ENCODE measurements around the gene CTNNAL1. TPM values are rescaled to one million over a fixed set of nuclear protein-coding genes. Genes with fewer than 3 reads are reported as not detected.
"Not testable (repeated sequence)": the region's sequence is repeated elsewhere in the genome, so short reads cannot be mapped to it uniquely, and the experiment has no call there.

CTNNAL1 gene
- polyA plus RNA-seq, 1 donor from 2014 or later: 24.7 TPM

DNA sequence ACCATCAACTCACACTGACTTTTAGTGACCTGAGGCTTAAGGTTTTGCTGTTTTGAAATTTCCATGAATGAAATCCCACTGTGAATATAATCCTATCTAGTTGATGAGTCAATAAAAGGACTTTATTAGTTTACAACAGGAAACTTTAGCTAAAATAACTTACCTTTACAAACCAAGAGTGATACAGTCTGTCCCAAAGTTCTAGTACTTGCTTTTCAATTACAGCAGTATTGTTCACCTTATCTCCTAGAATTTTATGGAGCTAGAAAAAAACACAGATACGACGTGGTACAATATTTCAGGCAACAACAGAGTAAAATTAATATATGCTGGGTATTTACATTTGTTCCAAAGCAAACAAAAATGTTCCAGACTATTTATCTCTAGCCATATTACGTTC lies 46.9 kb upstream of the CTNNAL1 start:
- H4K20me1 ChIP-seq (ENCODE audit: insufficient read depth): no peaks in the 10 kb centered on the region
- H3K79me2 ChIP-seq (replicated peaks; ENCODE audit: insufficient read depth, low read length): no peaks in the 10 kb centered on the region
- H3K9me2 ChIP-seq (ENCODE audit: insufficient read depth, low read length): no peaks in the 10 kb centered on the region
- H3K27me3 ChIP-seq (ENCODE audit: insufficient read depth, low read depth, low read length): no peaks in the 10 kb centered on the region
- no peak overlapping the region for H3K27ac ChIP-seq (ENCODE audit: low read length)
- no peak overlapping the region for H3K4me2 ChIP-seq (ENCODE audit: low read length)
- no peaks in the 10 kb centered on the region for H3F3A ChIP-seq (ENCODE audit: insufficient read depth, low read length, poor library complexity, severe bottlenecking)
- no peak overlapping the region for H2AFZ ChIP-seq (ENCODE audit: low read depth, low read length)
- peaks cover 6% of the 10 kb centered on the region for H3K36me3 ChIP-seq (ENCODE audit: insufficient read depth, low read length)
- no peak overlapping the region for H3K9ac ChIP-seq (ENCODE audit: low read length)
- H3K4me3 ChIP-seq (ENCODE audit: low read length): no peak overlapping the region
- TF ChIP-seq RAD21 (conservative IDR thresholded peaks at IDR 0.05) (no peak), TAF1 (IDR thresholded peaks at IDR 0.05; ENCODE audit: low read depth) (no peak), SMC3 (conservative IDR thresholded peaks at IDR 0.05; ENCODE audit: poor library complexity) (no peak), EP300 (conservative IDR thresholded peaks at IDR 0.05; ENCODE audit: poor library complexity, severe bottlenecking) (no peak), POLR2AphosphoS5 (IDR thresholded peaks at IDR 0.05) (no peak), MXI1 (conservative IDR thresholded peaks at IDR 0.05; ENCODE audit: poor library complexity, severe bottlenecking) (no peak)
- TF ChIP-seq, protein P1, sequence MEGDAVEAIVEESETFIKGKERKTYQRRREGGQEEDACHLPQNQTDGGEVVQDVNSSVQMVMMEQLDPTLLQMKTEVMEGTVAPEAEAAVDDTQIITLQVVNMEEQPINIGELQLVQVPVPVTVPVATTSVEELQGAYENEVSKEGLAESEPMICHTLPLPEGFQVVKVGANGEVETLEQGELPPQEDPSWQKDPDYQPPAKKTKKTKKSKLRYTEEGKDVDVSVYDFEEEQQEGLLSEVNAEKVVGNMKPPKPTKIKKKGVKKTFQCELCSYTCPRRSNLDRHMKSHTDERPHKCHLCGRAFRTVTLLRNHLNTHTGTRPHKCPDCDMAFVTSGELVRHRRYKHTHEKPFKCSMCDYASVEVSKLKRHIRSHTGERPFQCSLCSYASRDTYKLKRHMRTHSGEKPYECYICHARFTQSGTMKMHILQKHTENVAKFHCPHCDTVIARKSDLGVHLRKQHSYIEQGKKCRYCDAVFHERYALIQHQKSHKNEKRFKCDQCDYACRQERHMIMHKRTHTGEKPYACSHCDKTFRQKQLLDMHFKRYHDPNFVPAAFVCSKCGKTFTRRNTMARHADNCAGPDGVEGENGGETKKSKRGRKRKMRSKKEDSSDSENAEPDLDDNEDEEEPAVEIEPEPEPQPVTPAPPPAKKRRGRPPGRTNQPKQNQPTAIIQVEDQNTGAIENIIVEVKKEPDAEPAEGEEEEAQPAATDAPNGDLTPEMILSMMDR (IDR thresholded peaks at IDR 0.05; ENCODE audit: poor library complexity, severe bottlenecking): no peak
- TF ChIP-seq, protein P2, sequence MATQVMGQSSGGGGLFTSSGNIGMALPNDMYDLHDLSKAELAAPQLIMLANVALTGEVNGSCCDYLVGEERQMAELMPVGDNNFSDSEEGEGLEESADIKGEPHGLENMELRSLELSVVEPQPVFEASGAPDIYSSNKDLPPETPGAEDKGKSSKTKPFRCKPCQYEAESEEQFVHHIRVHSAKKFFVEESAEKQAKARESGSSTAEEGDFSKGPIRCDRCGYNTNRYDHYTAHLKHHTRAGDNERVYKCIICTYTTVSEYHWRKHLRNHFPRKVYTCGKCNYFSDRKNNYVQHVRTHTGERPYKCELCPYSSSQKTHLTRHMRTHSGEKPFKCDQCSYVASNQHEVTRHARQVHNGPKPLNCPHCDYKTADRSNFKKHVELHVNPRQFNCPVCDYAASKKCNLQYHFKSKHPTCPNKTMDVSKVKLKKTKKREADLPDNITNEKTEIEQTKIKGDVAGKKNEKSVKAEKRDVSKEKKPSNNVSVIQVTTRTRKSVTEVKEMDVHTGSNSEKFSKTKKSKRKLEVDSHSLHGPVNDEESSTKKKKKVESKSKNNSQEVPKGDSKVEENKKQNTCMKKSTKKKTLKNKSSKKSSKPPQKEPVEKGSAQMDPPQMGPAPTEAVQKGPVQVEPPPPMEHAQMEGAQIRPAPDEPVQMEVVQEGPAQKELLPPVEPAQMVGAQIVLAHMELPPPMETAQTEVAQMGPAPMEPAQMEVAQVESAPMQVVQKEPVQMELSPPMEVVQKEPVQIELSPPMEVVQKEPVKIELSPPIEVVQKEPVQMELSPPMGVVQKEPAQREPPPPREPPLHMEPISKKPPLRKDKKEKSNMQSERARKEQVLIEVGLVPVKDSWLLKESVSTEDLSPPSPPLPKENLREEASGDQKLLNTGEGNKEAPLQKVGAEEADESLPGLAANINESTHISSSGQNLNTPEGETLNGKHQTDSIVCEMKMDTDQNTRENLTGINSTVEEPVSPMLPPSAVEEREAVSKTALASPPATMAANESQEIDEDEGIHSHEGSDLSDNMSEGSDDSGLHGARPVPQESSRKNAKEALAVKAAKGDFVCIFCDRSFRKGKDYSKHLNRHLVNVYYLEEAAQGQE (IDR thresholded peaks at IDR 0.05; ENCODE audit: borderline replicate concordance): no peak
- no peaks in the 10 kb centered on the region for H3K9me3 ChIP-seq (ENCODE audit: low read length)

DNA sequence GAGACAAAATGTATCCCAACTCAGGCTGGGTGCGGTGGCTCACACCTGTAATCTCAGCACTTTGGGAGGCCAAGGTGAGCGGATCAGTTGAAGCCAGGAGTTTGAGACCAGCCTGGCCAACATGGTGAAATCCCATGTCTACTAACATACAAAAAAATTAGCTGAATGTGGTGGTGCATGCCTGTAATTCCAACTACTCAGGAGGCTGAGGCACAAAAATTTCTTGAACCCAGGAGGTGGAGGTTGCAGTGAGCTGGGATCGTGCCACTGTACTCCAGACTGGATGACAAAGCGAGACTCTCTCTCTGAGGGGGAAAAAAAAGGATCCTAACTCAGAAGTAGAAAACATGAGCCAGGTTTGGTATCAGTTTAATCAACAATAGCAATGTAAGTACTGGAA lies 39.8 kb upstream of the CTNNAL1 start:
- not testable (repeated sequence) for H3F3A ChIP-seq (ENCODE audit: insufficient read depth, low read length, poor library complexity, severe bottlenecking); H3K27me3 ChIP-seq (ENCODE audit: insufficient read depth, low read depth, low read length); H3K79me2 ChIP-seq (replicated peaks; ENCODE audit: insufficient read depth, low read length); H3K4me2 ChIP-seq (ENCODE audit: low read length); H3K9me3 ChIP-seq (ENCODE audit: low read length); H4K20me1 ChIP-seq (ENCODE audit: insufficient read depth); H3K27ac ChIP-seq (ENCODE audit: low read length); H3K4me3 ChIP-seq (ENCODE audit: low read length); H2AFZ ChIP-seq (ENCODE audit: low read depth, low read length); H3K36me3 ChIP-seq (ENCODE audit: insufficient read depth, low read length); H3K9ac ChIP-seq (ENCODE audit: low read length); H3K9me2 ChIP-seq (ENCODE audit: insufficient read depth, low read length)

DNA sequence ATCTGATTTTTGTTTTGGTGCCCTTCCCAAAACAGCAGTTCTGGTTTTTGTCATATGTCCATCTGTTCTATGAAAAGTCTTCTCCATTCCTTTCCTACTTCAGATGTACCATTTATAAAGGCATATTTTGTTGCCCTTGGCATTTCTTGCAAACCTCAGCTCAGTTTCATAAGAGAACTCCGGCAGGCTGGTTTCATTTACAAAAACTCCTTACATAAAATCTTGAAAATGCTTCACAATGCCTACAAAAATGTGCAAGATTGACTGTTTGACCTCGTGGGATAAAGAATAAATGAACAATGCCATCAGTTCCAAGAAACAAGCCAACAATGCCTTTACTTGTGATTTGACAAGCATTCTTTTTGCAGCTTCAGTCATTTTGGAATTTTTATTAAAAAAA lies 39.1 kb upstream of the CTNNAL1 start:
- TF ChIP-seq EP300 (conservative IDR thresholded peaks at IDR 0.05; ENCODE audit: poor library complexity, severe bottlenecking) (no peak), POLR2AphosphoS5 (IDR thresholded peaks at IDR 0.05) (no peak), RAD21 (conservative IDR thresholded peaks at IDR 0.05) (no peak), MXI1 (conservative IDR thresholded peaks at IDR 0.05; ENCODE audit: poor library complexity, severe bottlenecking) (no peak), SMC3 (conservative IDR thresholded peaks at IDR 0.05; ENCODE audit: poor library complexity) (no peak), EZH2 (IDR thresholded peaks at IDR 0.05; ENCODE audit: borderline replicate concordance, insufficient read depth, low read length, poor library complexity, severe bottlenecking) (no peak), TAF1 (IDR thresholded peaks at IDR 0.05; ENCODE audit: low read depth) (no peak)
- TF ChIP-seq, protein P2 (IDR thresholded peaks at IDR 0.05; ENCODE audit: borderline replicate concordance): no peak
- TF ChIP-seq, protein P1 (IDR thresholded peaks at IDR 0.05; ENCODE audit: poor library complexity, severe bottlenecking): no peak
- Histone ChIP-seq H4K20me1 (ENCODE audit: insufficient read depth) (no peaks in the 10 kb centered on the region), H3K36me3 (ENCODE audit: insufficient read depth, low read length) (peaks cover 9% of the 10 kb centered on the region), H2AFZ (ENCODE audit: low read depth, low read length) (no peak overlapping the region), H3K9ac (ENCODE audit: low read length) (no peak overlapping the region), H3F3A (ENCODE audit: insufficient read depth, low read length, poor library complexity, severe bottlenecking) (no peaks in the 10 kb centered on the region), H3K27ac (ENCODE audit: low read length) (no peak overlapping the region), H3K9me3 (ENCODE audit: low read length) (no peaks in the 10 kb centered on the region), H3K4me2 (ENCODE audit: low read length) (no peak overlapping the region), H3K79me2 (replicated peaks; ENCODE audit: insufficient read depth, low read length) (no peaks in the 10 kb centered on the region), H3K4me3 (ENCODE audit: low read length) (no peak overlapping the region), H3K27me3 (ENCODE audit: insufficient read depth, low read depth, low read length) (no peaks in the 10 kb centered on the region), H3K9me2 (ENCODE audit: insufficient read depth, low read length) (no peaks in the 10 kb centered on the region)
